ENCODE results near the gene ABCA4. TPM values are rescaled to one million over a fixed set of nuclear protein-coding genes. Genes with fewer than 3 reads are reported as not detected.

ABCA4 gene
- total RNA-seq, 1 experiment from 2014 or later, result 0.09 TPM

GRCh38 chr1:94011709-94012595 lies 109.0 kb downstream of the ABCA4 start:
- ATAC-seq, result peak; percentile 33
- ChIA-PET POLR2A (interaction anchor here (0.6 to 1.0 kb wide), 2 partner anchors 10 to 325 kb away, joined by 3 to 5 read pairs; no protein-coding TSS in a partner anchor), CTCF (interaction anchor here (0.6 to 3.9 kb wide), 11 partner anchors 10 to 324 kb away, joined by 3 to 24 read pairs (median 6); partner anchors contain the start of gene GCLM)
- no peak overlapping the region; the same call in 1 of the 2 replicates for H3K27ac Mint-ChIP-seq
- H3K36me3 Mint-ChIP-seq, result no peaks in the 10 kb centered on the region
- peaks cover 34% of the 10 kb centered on the region for H3K4me1 Mint-ChIP-seq
- H3K27me3 Mint-ChIP-seq (ENCODE audit: low read depth), result peaks cover 74% of the 10 kb centered on the region
- no peak for TF ChIP-seq ZNF671 (CRISPR knock-in tag; IDR thresholded peaks at IDR 0.05)
- TF ChIP-seq RELA (CRISPR knock-in tag; IDR thresholded peaks at IDR 0.05; ENCODE audit: borderline replicate concordance), result no peak
- TF ChIP-seq ZNF423 (CRISPR knock-in tag; IDR thresholded peaks at IDR 0.05), result peak; percentile 83
- no peaks in the 10 kb centered on the region for H3K9me3 Mint-ChIP-seq
- no peak for DNase-seq (ENCODE audit: low spot score)
- H3K4me3 Mint-ChIP-seq, result no peak overlapping the region

GRCh38 chr1:94011129-94011528 lies 109.8 kb downstream of the ABCA4 start:
- ATAC-seq, result no peak
- CTCF ChIA-PET, result interaction anchor here (1.0 to 3.9 kb wide), 6 partner anchors 15 to 325 kb away, joined by 4 to 24 read pairs (median 10); no protein-coding TSS in a partner anchor

More at GRCh38 chr1:94011129-94011528, 109.8 kb downstream of the ABCA4 start:
- POLR2A ChIA-PET, result no interaction called here
- Mint-ChIP-seq H3K4me1 (peaks cover 34% of the 10 kb centered on the region), H3K27me3 (ENCODE audit: low read depth) (peaks cover 74% of the 10 kb centered on the region), H3K4me3 (no peak overlapping the region), H3K36me3 (no peaks in the 10 kb centered on the region), H3K9me3 (no peaks in the 10 kb centered on the region), H3K27ac (no peak overlapping the region)
- no peak for DNase-seq (ENCODE audit: low spot score)
- TF ChIP-seq KAT7 (CRISPR knock-in tag; IDR thresholded peaks at IDR 0.05; ENCODE audit: borderline replicate concordance) (no peak), ZNF281 (CRISPR knock-in tag; IDR thresholded peaks at IDR 0.05) (no peak), HMGA2 (CRISPR knock-in tag; IDR thresholded peaks at IDR 0.05) (no peak), ATF1 (CRISPR knock-in tag; IDR thresholded peaks at IDR 0.05) (no peak), MYBL2 (CRISPR knock-in tag; IDR thresholded peaks at IDR 0.05) (no peak), MXD4 (CRISPR knock-in tag; IDR thresholded peaks at IDR 0.05; ENCODE audit: borderline replicate concordance) (no peak), TP53 (CRISPR knock-in tag; IDR thresholded peaks at IDR 0.05) (no peak), AFF4 (CRISPR knock-in tag; IDR thresholded peaks at IDR 0.05; ENCODE audit: borderline replicate concordance) (no peak), E2F1 (CRISPR knock-in tag; IDR thresholded peaks at IDR 0.05) (no peak), ZNF532 (CRISPR knock-in tag; IDR thresholded peaks at IDR 0.05; ENCODE audit: borderline replicate concordance) (no peak), TCF7 (CRISPR knock-in tag; IDR thresholded peaks at IDR 0.05; ENCODE audit: low read depth) (no peak)

All from WTC11 (cell line).